Measurements from ENCODE around the gene RFPL3. TPM values are rescaled to one million over a fixed set of nuclear protein-coding genes. Genes with fewer than 3 reads are reported as not detected.

Gene RFPL3
- total and polyA plus RNA-seq, 2 donors (not counting 1 experiment from before 2014, with no cell fraction given), result not detected

- WGBS (ENCODE audit: insufficient coverage), result 71% methylated on average over 1 of the region's 4 CpGs
- Histone ChIP-seq H3K4me1 (ENCODE audit: control insufficient read depth in 2 of 2, insufficient read depth in 2 of 2, low read length in 2 of 2) (no peaks in the 10 kb centered on the region), H3K9me3 (ENCODE audit: control extremely low read depth in 1 of 3, control insufficient read depth in 2 of 3, insufficient read depth in 1 of 3, low read length in 2 of 3) (peaks cover 0 to 9% (median 0%) of the 10 kb centered on the region in 3 donors), H4K20me1 (ENCODE audit: control insufficient read depth, insufficient read depth, low read length, poor library complexity, severe bottlenecking) (no peaks in the 10 kb centered on the region), H3K9ac (ENCODE audit: low read length) (no peak overlapping the region), H3K36me3 (replicated peaks in 1 of 2; ENCODE audit: control extremely low read depth in 1 of 2, control insufficient read depth in 1 of 2, extremely low read depth in 1 of 2, insufficient read depth in 2 of 2, low read length in 1 of 2) (no peaks in the 10 kb centered on the region), H3K4me2 (replicated peaks; ENCODE audit: low read depth, low read length, poor library complexity, severe bottlenecking) (no peak overlapping the region), H3K27me3 (replicated peaks in 1 of 4; ENCODE audit: control extremely low read depth in 1 of 4, control insufficient read depth in 3 of 4, insufficient read depth in 4 of 4, low read length in 3 of 4) (peaks cover 0 to 12% (median 1%) of the 10 kb centered on the region in 4 experiments), H3K79me2 (ENCODE audit: control insufficient read depth, insufficient read depth, low read length) (no peaks in the 10 kb centered on the region), H3K27ac (ENCODE audit: low read length in 2 of 2) (no peak overlapping the region), H2AFZ (ENCODE audit: insufficient read depth, low read depth, low read length, poor library complexity, severe bottlenecking) (no peak overlapping the region), H3K4me3 (ENCODE audit: control extremely low read depth in 1 of 5, extremely low read depth in 1 of 5, insufficient read depth in 1 of 5, low read depth in 2 of 5, low read length in 4 of 5) (no peak overlapping the region)
- Mint-ChIP-seq H3K9me3 (ENCODE audit: insufficient read depth) (no peaks in the 10 kb centered on the region), H3K4me3 (no peak overlapping the region), H3K27ac (no peak overlapping the region), H3K27me3 (peaks cover 35% of the 10 kb centered on the region), H3K4me1 (no peaks in the 10 kb centered on the region)
- CTCF ChIA-PET, result no interaction called here
- ATAC-seq (ENCODE audit: low read depth) (no peak), DNase-seq (no peak)
- intact Hi-C loops (cut with micrococcal nuclease), result no loop called here
- TF ChIP-seq EZH2 (IDR thresholded peaks at IDR 0.05; ENCODE audit: borderline replicate concordance, insufficient read depth, low read depth, low read length, poor library complexity, severe bottlenecking), result no peak
- TF ChIP-seq CTCF (IDR thresholded peaks at IDR 0.05), result no peak
- POLR2A ChIA-PET, result no interaction called here
Observed at GRCh38 chr22:32312748-32313147, 44.9 kb upstream of the RFPL3 start.

- no peak overlapping the region for H3K4me3 ChIP-seq (ENCODE audit: control extremely low read depth in 1 of 5, extremely low read depth in 1 of 5, insufficient read depth in 1 of 5, low read depth in 2 of 5, low read length in 4 of 5)
- H3K4me2 ChIP-seq (replicated peaks; ENCODE audit: low read depth, low read length, poor library complexity, severe bottlenecking), result no peak overlapping the region
- Mint-ChIP-seq H3K27ac (no peak overlapping the region), H3K4me3 (no peak overlapping the region), H3K27me3 (peaks cover 29% of the 10 kb centered on the region), H3K4me1 (no peaks in the 10 kb centered on the region), H3K9me3 (ENCODE audit: insufficient read depth) (no peaks in the 10 kb centered on the region)
- CTCF ChIA-PET, result no interaction called here
- H2AFZ ChIP-seq (ENCODE audit: insufficient read depth, low read depth, low read length, poor library complexity, severe bottlenecking), result no peak overlapping the region
- H3K9me3 ChIP-seq (ENCODE audit: control extremely low read depth in 1 of 3, control insufficient read depth in 2 of 3, insufficient read depth in 1 of 3, low read length in 2 of 3), result peaks cover 0 to 7% (median 0%) of the 10 kb centered on the region in 3 donors
- ATAC-seq (ENCODE audit: low read depth), result no peak
- no peaks in the 10 kb centered on the region for H4K20me1 ChIP-seq (ENCODE audit: control insufficient read depth, insufficient read depth, low read length, poor library complexity, severe bottlenecking)
- no peaks in the 10 kb centered on the region for H3K4me1 ChIP-seq (ENCODE audit: control insufficient read depth in 2 of 2, insufficient read depth in 2 of 2, low read length in 2 of 2)
- no peaks in the 10 kb centered on the region for H3K36me3 ChIP-seq (replicated peaks in 1 of 2; ENCODE audit: control extremely low read depth in 1 of 2, control insufficient read depth in 1 of 2, extremely low read depth in 1 of 2, insufficient read depth in 2 of 2, low read length in 1 of 2)
- intact Hi-C loops (cut with micrococcal nuclease), result no loop called here
- POLR2A ChIA-PET, result no interaction called here
- no peak for DNase-seq
- no peaks in the 10 kb centered on the region for H3K79me2 ChIP-seq (ENCODE audit: control insufficient read depth, insufficient read depth, low read length)
- H3K27ac ChIP-seq (ENCODE audit: low read length in 2 of 2), result no peak overlapping the region
- no peak overlapping the region for H3K9ac ChIP-seq (ENCODE audit: low read length)
- H3K27me3 ChIP-seq (replicated peaks in 1 of 4; ENCODE audit: control extremely low read depth in 1 of 4, control insufficient read depth in 3 of 4, insufficient read depth in 4 of 4, low read length in 3 of 4), result peaks cover 0 to 12% (median 1%) of the 10 kb centered on the region in 4 experiments
- no peak for TF ChIP-seq EZH2 (IDR thresholded peaks at IDR 0.05; ENCODE audit: borderline replicate concordance, insufficient read depth, low read depth, low read length, poor library complexity, severe bottlenecking)
- TF ChIP-seq CTCF (IDR thresholded peaks at IDR 0.05), result no peak
Observed at GRCh38 chr22:32313532-32313931, 44.1 kb upstream of the RFPL3 start.
